Lower lobe of right lung (tissue), 2 donors: ENCODE results near the gene CHDH. TPM values are rescaled to one million over a fixed set of nuclear protein-coding genes. Genes with fewer than 3 reads are reported as not detected.

Experiments
- ATAC-seq, 2 donors: fragments of 200-7000 bp; cut with Tn5 transposase; one replicate each; pipeline ENCODE4 v1.9.1; 2020 to 2022; ENCODE audit warnings: mild to moderate bottlenecking in 2 of 2, moderate library complexity in 2 of 2
- DNase-seq: peaks from one replicate; pipeline ENCODE4 v3.0.0-alpha.2; 2020
- H3K27ac ChIP-seq: fragments of 200-600 bp; one replicate; pipeline ENCODE4 v1.8.0; 2022
- H3K27me3 ChIP-seq: fragments of 200-600 bp; one replicate; pipeline ENCODE4 v1.8.0; 2022; ENCODE audit warnings: low read depth
- H3K36me3 ChIP-seq: fragments of 200-600 bp; one replicate; pipeline ENCODE4 v1.8.0; 2022; ENCODE audit warnings: mild to moderate bottlenecking
- H3K4me1 ChIP-seq: fragments of 200-600 bp; one replicate; pipeline ENCODE4 v1.8.0; 2022
- H3K4me3 ChIP-seq: fragments of 200-600 bp; one replicate; pipeline ENCODE4 v1.8.0; 2022; ENCODE audit warnings: mild to moderate bottlenecking
- H3K9me3 ChIP-seq: fragments of 200-600 bp; one replicate; pipeline ENCODE4 v1.8.0; 2022
- intact Hi-C: fragments of 100-400 bp; cut with DNase I; formaldehyde crosslinking; loops from one replicate; pipeline ENCODE4 v1.11.0; 2022
- total RNA-seq: library from RNA; stranded (reverse); fragmentation: NEBNext Ultra II Directional; extraction: Animal tissue kit (Norgen Biotek cat#: 25700); gene quantifications from one replicate; pipeline ENCODE4 v1.2.1, GENCODE V29; 2021
- TF ChIP-seq, protein P1 (sequence below): fragments of 200-600 bp; IDR thresholded peaks from one replicate; pipeline ENCODE4 v1.8.0; 2022; ENCODE audit warnings: antibody characterized with exemption, mild to moderate bottlenecking
- donor health status: DM: no; HTN: yes; CAD: no; lungs with severe emphysema.

Gene CHDH
- total RNA-seq, 1 donor from 2014 or later: 17.3 TPM

DNA sequence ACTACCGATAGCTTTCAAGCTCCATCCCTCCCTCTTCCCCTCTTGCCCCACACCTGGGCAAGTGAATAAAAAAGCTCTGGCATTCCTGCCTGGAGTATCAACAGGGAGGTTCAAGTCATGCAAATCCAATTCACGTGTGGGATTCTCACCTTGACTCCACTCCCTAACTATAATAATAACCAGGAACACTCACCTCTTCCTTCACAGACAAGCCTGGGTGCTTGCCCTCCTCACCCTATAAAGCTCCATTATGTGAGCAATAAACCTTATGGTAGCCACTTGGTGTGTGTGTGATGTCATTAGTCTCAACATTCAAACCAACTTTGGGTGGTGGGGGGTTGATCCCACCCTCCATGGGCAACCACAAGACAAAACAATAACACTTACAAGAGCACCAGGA is 16.6 kb downstream of the CHDH start:
- H3K4me1 ChIP-seq: no peaks in the 10 kb centered on the region
- intact Hi-C loops: no loop called here
- H3K27me3 ChIP-seq: no peaks in the 10 kb centered on the region
- no peaks in the 10 kb centered on the region for H3K36me3 ChIP-seq
- TF ChIP-seq, protein P1, sequence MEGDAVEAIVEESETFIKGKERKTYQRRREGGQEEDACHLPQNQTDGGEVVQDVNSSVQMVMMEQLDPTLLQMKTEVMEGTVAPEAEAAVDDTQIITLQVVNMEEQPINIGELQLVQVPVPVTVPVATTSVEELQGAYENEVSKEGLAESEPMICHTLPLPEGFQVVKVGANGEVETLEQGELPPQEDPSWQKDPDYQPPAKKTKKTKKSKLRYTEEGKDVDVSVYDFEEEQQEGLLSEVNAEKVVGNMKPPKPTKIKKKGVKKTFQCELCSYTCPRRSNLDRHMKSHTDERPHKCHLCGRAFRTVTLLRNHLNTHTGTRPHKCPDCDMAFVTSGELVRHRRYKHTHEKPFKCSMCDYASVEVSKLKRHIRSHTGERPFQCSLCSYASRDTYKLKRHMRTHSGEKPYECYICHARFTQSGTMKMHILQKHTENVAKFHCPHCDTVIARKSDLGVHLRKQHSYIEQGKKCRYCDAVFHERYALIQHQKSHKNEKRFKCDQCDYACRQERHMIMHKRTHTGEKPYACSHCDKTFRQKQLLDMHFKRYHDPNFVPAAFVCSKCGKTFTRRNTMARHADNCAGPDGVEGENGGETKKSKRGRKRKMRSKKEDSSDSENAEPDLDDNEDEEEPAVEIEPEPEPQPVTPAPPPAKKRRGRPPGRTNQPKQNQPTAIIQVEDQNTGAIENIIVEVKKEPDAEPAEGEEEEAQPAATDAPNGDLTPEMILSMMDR: no peak
- no peak for DNase-seq
- H3K4me3 ChIP-seq: no peak overlapping the region
- no peak overlapping the region for H3K27ac ChIP-seq
- H3K9me3 ChIP-seq: no peaks in the 10 kb centered on the region
- ATAC-seq: no peak

GRCh38 chr3:53828581-53828980 is 17.6 kb downstream of the CHDH start:
- Histone ChIP-seq H3K4me3 (no peak overlapping the region), H3K27ac (no peak overlapping the region), H3K36me3 (no peaks in the 10 kb centered on the region), H3K9me3 (no peaks in the 10 kb centered on the region), H3K27me3 (no peaks in the 10 kb centered on the region), H3K4me1 (no peaks in the 10 kb centered on the region)
- TF ChIP-seq, protein P1: no peak
- ATAC-seq (no peak), DNase-seq (no peak)
- intact Hi-C loops: no loop called here

- Histone ChIP-seq H3K4me3 (no peak overlapping the region), H3K36me3 (no peaks in the 10 kb centered on the region), H3K27me3 (no peaks in the 10 kb centered on the region), H3K27ac (no peak overlapping the region), H3K9me3 (no peaks in the 10 kb centered on the region), H3K4me1 (no peaks in the 10 kb centered on the region)
- TF ChIP-seq, protein P1: no peak
- ATAC-seq: no peak
- no peak for DNase-seq
- intact Hi-C loops: no loop called here
Measured at GRCh38 chr3:53826048-53826447, 20.2 kb downstream of the CHDH start.

DNA sequence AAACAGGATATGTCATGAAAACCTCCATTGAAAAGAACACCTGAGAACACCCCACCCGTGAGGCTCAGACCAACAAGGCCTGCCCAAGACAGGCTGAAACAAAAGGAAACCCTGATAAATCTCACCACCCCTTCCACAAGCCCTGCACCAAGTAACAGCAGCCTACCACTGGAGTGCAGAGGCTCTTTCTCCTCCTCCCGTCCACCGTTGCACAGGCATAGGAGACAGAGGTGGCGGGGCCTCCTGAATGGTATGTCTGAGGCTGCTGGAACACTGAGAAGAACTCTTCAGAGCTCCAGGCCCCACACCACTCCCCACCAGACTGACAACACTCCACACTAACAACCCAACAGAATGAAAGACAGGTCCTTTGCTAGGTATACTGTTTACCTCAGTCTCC is 21.4 kb downstream of the CHDH start:
- TF ChIP-seq, protein P1: no peak
- no peak for DNase-seq
- Histone ChIP-seq H3K36me3 (peaks cover 4% of the 10 kb centered on the region), H3K27ac (no peak overlapping the region), H3K27me3 (no peaks in the 10 kb centered on the region), H3K4me3 (no peak overlapping the region), H3K9me3 (no peaks in the 10 kb centered on the region), H3K4me1 (no peaks in the 10 kb centered on the region)
- intact Hi-C loops: no loop called here
- no peak for ATAC-seq

- H3K27ac ChIP-seq: no peak overlapping the region
- H3K36me3 ChIP-seq: peaks cover 11% of the 10 kb centered on the region
- no peak for DNase-seq
- H3K9me3 ChIP-seq: no peaks in the 10 kb centered on the region
- no peak overlapping the region for H3K4me3 ChIP-seq
- no peak for ATAC-seq
- H3K27me3 ChIP-seq: no peaks in the 10 kb centered on the region
- intact Hi-C loops: no loop called here
- no peaks in the 10 kb centered on the region for H3K4me1 ChIP-seq
- TF ChIP-seq, protein P1: no peak
Measured at GRCh38 chr3:53823956-53824657, 22.1 kb downstream of the CHDH start.
